ENCODE data around the gene ICAM1. TPM values are rescaled to one million over a fixed set of nuclear protein-coding genes. Genes with fewer than 3 reads are reported as not detected.
A peak's percentile ranks its signal among the peaks of the same experiment; 100 is the strongest.

Gene ICAM1
- polyA plus RNA-seq, 1 donor, result 9.5 TPM

DNA sequence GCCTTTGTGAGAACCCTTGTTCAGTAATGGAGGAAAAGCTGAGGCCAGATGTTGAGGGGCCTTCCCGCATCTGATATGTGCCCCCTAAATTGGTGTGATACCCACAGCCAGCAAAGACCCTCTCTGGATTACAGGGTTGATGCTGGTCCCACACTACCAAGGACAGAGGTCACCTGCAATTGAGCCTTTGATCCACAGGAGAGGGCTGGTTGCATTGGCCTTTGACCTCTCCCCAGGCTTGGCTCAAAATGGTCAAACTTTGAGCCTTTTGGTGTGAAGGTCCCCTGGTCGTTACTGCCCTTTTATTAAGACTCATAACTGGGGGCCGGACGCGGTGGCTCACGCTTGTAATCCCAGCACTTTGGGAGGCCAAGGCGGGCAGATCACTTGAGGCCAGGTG lies 27.3 kb upstream of the ICAM1 start:
- no peak for DNase-seq

DNA sequence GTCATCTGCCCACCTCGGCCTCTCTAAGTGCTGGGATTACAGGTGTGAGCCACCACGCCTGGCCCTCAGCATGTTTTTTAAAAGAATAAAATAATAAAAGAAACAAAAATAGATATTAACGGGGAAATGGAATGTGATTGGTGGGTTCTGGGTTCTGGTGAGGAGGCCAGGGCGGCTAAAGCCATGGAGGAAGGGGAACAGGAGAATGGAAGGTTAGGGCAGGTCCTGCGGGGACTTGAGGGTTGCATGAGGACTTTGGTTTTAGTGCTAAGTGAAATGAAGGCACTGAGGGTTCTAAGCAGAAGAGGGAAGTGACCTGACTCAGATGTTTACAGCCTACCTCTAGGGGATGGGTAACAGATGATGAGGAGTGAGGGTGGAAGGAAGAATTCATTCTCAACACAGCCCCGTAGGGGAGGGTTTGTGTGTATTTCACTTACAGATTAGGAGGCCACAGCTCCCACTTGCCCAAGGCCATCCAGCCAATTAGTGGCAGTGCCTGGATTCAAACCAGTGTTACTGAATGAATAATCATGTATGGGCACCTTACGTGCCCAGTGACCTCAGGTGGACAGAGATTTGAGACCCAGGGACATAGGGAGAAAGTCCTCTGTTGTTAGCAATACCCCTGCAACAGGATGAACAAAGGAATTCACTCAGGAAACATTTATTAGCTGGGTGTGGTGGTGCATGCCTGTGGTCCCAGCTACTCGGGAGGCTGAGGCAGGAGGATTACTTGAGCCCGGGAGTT lies 25.6 kb upstream of the ICAM1 start:
- no peak for DNase-seq

DNA sequence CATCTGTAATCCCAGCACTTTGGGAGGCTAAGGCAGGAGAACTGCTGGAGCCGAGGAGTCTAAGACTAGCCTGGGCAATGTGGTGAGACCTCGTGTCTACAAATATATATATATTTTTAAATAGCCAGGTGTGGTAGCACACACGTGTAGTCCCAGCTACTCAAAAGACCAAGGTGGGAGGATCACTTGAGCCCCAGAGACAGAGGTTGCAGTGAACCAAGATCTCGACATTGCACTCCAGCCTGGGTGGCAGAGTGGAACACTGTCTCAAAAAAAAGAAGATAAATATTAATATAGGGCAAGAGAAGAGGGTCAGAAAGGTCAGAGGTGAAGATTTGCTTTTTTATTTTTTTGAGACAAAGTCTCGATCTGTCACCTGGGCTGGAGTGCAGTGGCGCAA lies 24.4 kb upstream of the ICAM1 start:
- no peak for DNase-seq

DNA sequence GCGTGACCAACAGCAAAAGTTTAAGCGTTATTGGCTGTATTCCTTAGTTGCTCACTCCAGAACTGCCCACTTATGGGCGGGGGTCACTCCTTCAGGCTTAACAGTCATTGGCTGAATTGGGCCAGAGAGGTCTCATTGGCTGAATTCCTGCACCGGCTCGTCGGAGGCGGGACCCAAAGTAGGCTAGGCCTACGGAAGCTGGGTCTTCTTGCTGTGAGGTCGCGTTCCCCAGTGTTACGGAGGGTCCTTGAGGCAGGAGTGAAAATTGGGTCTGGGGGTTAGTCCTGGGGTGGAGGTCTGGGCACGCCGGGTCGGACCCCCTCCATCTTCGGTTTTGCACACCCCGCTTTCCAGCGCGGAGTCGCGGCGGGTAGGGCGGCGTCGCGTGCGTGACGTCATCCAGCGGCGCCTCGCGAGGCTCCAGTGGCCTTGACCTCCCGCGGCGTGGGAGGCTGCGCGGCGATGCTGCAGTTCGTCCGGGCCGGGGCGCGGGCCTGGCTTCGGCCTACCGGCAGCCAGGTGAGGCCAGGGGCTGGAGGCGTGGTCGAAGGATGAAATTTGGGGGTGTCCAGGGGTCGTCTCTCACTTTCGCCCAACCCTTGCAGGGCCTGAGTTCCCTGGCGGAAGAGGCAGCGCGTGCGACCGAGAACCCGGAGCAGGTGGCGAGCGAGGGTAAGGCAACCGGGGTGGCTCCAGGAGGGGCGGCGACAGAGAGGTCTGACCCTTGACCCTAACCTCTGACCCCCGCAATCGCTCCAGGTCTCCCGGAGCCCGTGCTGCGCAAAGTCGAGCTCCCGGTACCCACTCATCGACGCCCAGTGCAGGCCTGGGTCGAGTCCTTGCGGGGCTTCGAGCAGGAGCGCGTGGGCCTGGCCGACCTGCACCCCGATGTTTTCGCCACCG lies 18.9 kb upstream of the ICAM1 start, which contains the start of gene MRPL4:
Gene MRPL4, plus strand, starts transcription at position 423 of the 903 bp plus-strand sequence. Its CDS starts 40 bp downstream, at position 463.
- DNase-seq, result peak; percentile 96

DNA sequence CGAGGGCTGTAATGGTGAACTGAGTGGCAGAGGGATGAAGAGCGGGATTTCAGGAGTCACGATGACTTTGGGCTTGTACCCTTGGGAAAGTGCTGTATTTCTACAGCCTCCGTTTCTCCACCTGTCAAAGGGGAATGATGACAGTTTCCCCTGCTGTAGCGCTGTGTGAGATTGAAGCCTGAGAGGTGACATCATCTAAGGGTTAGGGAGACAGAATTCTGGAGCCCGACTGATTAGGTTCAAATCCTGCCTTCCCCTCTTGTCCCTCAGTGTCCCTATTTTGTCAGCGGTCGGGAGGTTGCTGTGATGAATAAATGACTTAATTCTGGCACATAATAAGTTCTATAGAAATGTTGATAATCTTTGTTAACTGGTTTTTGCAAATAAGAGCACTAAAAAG lies 18.2 kb upstream of the ICAM1 start:
- DNase-seq, result no peak

DNA sequence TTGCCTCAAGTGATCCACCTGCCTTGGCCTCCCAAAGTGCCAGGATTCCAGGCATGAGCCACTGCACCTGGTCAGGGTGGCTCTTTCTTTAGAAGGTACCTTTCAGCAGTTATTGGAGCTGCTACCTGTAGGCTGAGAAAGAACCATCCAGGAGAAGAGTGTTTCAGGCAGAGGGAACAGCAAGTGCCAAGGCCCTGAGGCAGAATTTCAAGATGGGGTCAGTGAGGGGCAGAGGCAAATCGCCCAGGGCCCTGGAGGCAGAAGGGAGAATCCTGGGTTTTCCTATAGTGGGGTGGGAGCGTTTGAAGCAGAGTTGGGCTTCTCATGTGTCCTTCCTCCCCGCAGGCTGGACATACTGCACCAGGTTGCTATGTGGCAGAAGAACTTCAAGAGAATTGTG lies 16.7 kb upstream of the ICAM1 start:
- no peak for DNase-seq

DNA sequence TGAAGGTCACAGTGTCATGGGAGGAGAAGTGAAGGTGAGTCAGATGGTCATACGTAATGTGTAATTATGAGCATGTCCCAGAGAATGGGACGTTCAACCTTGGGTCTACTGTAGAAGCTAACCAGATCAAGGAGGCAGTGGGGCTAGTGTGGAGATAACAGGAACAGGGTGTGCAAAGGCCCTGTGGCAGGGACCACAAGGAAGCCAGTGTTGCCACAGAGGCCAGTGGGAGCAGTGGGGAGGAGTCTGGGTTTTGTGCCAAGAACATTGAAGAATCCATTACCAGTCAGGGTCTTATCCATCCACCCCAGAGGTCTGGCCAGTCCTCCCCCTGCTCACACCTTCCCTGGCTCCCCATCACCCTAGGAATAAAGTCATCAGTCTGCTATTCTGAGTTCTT lies 15.6 kb upstream of the ICAM1 start:
- no peak for DNase-seq

DNA sequence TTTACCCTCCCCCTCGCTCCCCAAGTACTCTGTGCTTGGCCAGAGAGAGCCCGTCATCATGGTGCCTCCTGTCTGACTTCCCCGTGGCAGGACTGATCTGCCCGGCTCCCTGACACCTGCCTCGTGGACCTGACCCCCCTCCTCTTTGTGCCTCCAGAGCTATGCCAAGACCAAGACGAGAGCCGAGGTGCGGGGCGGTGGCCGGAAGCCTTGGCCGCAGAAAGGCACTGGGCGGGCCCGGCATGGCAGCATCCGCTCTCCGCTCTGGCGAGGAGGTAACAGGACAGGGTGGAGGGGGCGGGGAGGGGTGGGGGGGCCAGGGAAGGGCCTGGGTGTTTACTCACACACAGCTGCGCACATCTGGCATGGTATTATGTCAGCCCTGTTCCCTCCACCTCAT lies 14.4 kb upstream of the ICAM1 start:
- no peak for DNase-seq

DNA sequence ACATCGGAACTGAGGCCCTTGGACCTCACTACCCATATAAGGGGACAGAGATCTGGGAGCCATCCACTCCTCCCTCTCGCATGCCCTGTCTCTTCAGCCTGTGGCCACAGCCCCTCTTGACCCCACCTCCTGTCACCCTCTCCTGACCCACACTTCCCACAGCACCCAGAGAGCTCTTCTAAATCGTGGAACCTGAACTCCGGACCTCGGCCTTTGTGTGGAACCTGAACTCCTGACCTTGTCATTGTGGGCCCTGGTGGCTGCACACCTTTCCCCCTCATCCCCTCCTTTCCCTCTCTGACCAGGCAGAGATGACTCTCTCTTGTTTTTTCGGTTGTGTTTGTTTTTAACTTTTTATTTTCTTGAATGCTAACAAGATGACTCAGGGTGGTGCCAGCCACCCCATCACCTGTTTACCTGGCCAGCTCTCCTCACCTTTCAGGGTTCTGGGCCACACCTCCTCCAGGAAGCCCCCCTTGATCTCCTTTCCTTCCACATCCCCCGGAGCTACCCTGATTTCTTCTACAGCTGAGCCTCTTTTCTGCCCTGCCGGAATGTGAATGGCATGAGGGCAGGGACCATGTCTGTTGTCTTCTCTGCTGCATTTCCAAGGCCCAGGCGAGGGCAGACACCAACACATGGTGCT lies 13.8 kb upstream of the ICAM1 start:
- no peak for DNase-seq

DNA sequence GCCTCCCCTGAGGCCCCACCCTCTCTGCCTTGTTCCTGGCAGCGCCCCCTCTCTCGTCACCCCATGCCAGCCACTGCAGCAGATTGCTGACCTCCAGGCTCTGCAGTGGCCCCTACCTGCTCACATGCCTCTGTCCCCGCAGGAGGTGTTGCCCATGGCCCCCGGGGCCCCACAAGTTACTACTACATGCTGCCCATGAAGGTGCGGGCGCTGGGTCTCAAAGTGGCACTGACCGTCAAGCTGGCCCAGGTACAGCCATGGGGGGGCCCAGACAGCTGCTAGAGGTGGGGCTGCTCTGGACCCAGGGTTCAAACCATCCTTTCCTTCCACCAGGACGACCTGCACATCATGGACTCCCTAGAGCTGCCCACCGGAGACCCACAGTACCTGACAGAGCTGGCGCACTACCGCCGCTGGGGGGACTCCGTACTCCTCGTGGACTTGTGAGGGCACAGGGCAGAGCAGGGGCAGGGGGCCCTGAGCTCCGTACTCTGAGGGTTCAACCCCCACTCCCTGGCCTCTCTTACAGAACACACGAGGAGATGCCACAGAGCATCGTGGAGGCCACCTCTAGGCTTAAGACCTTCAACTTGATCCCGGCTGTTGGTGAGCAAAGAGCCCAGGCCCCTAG lies 12.7 kb upstream of the ICAM1 start:
- no peak for DNase-seq

DNA sequence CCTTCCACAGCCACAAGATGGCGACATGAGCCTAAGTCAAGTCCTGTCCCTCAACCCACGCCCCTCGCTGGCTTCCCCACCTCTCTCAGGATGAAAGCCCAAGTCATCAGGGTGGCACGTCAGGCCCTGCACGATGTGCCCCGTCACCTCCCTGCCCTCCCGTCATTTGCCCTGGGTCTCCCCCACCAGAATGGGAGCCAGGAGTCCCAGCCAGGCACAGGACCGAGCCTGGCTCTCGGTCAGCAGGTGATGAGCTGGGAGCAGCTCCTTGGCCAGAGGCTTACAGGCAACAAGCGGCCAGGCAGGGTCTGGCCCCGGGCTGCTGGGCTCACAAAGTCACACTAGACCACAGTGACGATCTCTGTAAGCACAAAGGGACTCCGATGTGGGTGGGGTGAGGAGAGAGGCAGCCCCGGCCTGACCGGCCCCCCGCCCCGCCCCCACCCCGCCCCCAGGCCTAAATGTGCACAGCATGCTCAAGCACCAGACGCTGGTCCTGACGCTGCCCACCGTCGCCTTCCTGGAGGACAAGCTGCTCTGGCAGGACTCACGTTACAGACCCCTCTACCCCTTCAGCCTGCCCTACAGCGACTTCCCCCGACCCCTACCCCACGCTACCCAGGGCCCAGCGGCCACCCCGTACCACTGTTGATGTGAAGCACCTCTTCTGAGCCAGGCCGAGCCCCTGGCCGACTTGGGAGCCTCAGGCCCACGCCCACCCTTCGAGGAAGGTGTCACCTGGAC lies 11.6 kb upstream of the ICAM1 start:
- peak; percentile 75 for DNase-seq

DNA sequence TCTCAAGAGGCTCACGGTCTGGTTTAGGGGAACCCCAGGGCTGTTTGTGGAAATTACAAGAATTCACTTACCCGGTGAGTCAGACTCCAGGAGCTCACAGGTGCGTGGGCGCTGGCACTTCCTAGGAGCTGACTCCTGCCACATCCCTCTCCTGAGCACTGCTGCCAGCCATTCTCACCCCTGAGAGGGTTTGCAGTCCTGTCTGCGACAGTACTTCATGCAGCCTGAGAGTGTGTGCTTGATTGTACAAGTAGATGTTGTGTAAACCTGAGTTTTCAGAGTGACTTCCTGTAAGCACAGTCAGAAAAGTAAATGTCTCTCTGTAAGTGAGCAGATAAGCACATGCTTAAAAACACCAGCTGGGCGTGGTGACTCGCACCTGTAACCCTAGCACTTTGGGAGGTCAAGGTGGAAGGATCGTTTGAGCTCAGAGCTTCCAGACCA lies 10.8 kb upstream of the ICAM1 start:
- DNase-seq, result no peak

DNA sequence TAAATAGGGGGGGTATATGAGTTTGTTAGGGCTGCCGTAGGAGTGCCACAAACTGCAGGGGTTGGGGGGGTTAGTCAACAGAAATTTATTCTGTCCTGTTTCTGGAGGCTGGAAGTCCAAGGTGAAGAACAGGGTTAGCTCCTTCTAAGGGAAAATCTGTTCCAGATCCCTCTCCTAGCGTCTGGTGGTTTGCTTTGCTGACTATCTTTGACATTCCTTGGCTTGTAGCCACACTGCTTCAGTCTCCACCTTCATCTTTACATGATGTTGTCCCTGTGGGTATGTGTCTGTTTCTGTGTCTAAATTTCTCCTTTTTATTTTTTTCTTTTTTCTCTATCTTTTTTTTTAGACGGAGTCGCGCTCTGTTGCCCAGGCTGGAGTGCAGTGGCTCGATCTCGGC lies 8.1 kb upstream of the ICAM1 start:
- DNase-seq, result no peak

DNA sequence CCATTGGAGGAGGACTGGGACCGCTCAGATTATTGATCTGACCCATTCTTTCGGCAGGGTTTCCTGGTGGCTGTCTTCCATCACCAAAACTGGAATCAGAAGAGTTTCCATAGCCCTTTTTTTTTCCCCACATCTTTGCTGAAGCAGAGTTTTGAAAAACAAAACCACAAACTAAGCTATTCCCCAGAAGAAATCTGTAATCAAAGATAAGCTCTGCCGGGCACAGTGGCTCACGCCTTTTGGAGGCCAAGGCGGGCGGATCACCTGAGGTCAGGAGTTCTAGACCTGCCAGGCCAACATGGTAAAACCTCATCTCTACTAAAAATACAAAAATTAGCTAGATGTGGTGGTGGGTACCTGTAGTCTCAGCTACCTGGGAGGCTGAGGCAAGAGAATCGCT lies 4.2 kb upstream of the ICAM1 start:
- DNase-seq, result no peak

DNA sequence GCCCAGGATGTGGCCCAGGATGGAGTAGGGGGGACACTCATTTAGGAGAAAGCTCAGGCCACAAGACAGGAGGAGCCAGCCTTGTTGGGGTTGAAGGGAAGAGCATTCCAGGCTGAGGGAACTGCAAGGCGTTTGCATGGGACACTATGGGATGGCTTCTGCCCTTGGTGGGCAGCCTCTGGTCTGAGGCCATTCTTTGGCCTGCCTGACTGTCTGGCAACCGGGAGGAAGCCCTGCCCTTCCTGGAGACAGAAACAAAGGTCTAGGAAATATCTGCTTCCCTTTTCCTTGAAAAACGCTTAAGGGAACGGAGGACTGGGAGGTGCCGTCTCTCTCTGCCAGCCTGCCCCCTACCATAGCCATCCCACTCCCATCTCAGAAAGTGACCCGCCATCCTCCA lies 2.8 kb upstream of the ICAM1 start:
- no peak for DNase-seq

DNA sequence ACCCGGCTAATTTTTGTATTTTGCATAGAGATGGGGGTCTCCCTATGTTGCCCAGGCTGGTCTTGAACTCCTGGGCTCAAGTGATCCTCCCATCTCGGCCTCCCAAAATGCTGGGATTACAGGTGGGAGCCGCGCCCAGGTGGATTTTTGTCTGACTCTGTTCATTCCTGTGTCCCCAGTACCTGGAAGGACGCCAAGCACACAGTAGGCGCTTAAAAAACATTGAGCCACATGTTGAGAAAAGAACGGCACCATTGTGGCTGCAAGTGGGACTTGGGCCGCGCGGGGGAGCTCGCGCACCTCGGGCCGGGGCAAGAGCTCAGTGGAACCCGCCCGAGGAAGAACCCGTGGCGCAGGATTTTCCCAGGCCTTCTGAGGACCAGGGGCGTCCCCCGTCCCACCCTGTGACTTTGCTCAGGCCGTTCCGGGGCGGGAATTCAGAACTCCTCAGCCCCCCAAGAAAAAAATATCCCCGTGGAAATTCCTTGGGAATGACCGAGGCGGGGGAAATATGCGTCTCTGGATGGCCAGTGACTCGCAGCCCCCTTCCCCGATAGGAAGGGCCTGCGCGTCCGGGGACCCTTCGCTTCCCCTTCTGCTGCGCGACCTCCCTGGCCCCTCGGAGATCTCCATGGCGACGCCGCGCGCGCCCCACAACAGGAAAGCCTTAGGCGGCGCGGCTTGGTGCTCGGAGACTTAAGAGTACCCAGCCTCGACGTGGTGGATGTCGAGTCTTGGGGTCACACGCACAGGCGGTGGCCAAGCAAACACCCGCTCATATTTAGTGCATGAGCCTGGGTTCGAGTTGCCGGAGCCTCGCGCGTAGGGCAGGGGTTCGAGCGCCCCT lies 1.4 kb upstream of the ICAM1 start:
- DNase-seq, result peak; percentile 80

DNA sequence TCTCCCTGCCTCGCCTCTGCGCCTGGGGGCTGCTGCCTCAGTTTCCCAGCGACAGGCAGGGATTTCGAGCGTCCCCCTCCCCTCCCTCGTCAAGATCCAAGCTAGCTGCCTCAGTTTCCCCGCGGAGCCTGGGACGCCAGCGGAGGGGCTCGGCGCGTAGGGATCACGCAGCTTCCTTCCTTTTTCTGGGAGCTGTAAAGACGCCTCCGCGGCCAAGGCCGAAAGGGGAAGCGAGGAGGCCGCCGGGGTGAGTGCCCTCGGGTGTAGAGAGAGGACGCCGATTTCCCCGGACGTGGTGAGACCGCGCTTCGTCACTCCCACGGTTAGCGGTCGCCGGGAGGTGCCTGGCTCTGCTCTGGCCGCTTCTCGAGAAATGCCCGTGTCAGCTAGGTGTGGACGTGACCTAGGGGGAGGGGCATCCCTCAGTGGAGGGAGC lies 722 bp upstream of the ICAM1 start:
- DNase-seq, result no peak

DNA sequence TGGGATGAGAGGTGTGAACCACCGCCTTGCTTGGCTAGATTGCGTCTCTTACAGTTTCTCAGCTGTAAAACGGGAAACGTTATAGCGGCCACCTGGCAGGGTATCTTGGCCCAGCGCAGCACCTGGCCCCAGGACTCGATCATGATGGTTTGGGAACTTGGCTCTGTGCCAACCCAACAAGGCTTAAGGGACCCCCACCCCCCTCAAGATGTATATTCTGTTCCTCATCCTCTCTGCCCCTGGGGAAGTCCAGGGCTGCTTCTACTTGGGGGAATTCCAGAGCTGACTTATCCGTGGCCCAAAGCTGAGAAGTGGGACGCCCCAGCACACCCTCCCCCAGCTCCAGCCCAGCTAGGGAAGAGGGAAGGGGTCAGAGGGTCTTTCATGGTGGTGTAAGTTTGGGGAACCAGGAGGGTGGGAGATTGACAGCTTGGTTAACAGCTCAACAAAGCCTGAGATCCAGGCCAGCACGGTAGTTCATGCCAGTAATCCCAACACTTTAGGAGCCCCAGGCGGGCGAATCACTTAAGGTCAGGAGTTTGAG lies 695 bp downstream of the ICAM1 start:
- DNase-seq, result no peak

DNA sequence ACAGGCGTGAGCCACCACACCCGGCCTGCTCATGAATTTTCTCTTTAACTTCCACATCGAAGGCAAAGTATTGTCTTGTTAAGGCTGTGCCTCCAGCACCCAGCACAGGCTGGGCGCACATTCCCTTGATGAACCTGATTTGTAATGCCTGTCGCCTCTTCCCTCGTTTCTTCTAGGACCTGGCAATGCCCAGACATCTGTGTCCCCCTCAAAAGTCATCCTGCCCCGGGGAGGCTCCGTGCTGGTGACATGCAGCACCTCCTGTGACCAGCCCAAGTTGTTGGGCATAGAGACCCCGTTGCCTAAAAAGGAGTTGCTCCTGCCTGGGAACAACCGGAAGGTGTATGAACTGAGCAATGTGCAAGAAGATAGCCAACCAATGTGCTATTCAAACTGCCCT lies 3.7 kb downstream of the ICAM1 start:
- no peak for DNase-seq

DNA sequence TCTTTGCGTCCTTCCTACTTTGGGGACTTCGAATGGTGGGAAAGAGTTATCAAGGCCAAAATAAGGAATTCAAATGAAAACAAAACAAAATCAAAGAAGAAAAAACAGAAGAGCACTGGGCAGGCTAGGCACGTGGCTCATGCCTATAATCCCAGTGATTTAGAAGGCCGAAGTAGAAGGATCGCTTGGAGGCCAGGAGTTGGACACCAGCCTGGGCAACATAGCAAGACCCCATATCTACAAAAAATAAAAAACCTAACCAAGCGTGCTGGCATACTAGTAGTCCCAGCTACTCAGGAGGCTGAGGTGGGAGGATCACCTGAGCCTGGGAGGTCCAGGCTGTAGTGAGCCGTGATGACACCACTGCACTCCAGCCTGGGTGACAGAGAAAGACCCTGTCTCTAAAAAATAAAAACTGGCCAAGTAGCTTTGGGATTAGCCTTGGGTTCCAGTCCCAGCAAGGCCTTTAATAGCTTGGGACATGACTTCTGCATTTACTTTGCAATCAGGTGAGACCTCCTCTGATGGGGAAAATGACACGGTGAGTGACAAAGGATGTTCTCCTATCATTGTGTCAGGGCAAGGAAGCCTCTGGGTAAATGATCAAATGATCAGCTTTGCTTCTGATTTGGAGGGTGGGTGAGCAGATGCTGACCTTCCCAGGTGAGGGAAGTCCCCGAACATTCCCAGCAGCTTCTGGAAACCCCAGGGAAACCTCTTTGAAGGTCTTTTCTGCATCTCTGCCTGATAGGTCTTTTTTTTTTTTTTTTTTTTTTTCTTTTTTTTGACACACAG lies 7.1 kb downstream of the ICAM1 start:
- no peak for DNase-seq
